ENCODE results near the gene LRPAP1.

LRPAP1 gene

DNA sequence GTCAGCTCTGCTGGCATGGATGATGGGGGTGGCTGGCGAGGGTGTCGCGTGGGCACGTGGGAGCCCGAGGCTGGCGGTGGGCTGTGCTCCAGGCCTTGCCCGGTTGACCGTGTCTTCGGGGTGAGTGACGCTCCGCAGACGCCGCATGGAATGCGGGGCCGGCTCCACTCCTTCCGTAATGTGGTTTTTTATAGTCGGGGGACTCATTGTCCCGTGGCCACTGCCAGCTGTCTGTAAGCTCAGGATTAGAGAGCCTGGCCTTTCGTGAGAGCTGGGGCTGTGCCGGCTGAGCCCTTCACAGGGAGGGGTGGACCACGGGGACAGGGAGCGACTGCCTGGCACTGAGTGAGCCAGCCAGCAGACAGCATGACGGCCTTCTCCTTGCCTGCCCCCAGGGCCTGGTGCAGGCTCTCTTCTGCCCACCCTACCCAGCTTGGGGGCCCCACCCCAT, 48.7 kb downstream of the LRPAP1 start:
- DNase-seq, result no peak

DNA sequence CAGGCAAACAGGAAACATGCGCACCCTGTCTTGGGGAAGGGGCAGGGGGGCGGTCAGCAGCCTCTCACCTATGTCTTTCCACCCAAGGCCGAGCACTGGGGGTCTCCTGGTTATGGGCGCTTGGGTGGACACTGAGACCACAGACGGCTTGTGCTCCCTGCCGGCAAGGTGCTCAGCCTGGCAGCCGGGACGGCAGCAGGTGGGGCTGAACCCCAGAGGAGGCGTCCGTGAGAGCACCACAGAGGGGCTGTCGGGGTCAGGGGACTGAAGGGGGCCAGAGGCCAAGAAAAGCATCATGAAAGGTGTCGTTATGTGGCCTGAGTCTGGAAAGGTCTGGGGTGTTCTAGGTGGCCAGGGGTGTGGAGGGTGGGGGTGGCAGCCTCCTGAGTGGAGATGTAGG, 49.5 kb downstream of the LRPAP1 start:
- no peak for DNase-seq

DNA sequence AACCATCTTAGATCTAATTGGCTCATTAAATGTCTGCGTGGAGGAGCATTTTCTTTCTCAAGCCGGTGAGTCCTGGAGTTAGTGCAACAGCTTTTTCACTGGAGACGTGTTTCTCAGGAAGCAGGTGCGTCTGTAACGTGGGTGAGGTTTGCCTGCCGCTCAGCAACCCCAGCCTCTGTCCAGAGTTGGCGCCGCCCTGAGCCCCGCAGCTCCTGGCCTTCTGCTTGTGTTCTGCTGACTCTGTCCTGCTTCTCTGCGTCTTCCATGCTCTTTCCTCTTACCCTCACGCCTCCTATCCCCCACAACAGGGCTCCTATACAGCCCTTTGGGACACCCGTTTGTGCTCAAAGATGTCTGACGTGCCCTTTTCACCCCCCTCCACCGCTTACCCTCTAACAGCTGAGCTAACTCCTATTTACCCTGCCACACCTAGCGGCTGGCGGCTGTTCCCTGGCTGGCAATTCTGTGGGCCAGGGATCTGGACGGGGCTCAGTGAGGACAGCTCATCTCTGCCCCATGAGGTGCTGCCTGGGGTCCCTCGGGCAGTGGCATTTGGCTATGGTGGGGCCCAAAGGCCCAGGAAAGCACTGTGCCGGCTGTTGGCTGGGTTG, 50.3 kb downstream of the LRPAP1 start:
- no peak for DNase-seq

DNA sequence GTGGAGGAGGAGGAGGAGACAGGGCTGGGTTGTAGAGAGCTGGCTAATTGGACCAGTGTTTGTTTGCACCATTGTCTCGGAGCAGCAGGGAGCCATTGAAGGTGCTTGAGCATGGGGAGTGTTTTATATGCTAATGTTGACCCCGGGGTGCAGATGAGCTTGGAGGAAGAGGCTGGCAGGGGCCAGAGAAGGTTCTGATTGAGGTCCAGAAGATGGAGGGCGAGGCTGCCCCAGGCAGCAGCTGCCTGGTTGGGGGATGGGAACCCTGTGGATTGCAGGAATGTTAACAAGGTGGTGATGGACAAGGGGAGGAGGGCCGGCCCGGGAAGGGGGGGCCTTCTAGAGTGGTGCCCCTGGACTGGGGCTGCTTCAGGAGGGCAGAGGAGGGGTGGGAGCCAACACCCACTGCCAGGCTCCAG, 51.1 kb downstream of the LRPAP1 start:
- no peak for DNase-seq

DNA sequence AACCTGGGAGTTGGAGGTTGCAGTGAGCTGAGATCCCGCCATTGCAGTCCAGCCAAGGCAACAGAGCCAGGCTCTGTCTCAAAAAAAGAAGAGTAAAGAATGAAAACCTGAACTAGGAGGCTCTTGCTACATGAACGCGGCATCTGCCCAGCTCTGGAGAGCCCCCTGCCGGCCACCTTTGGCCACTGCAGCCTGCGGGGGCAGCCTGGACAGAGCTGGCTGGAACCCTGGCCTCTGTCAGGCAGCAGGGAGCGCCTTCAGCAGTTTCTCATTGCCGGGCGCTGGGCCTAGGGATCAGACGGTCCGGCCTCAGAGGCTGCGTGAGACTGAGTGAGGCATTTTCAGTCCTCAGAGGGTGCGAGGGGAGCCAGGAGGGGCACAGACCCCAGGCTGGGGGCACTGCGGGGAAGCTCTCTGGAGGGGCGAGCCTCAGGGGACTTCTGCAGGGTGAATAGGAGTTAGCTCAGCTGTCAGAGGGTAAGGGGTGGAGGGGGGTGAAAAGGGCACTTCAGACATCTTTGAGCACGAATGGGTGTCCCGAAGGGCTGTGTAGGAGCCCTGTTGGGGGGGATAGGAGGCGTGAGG, 51.6 kb downstream of the LRPAP1 start:
- peak; percentile 70 for DNase-seq

DNA sequence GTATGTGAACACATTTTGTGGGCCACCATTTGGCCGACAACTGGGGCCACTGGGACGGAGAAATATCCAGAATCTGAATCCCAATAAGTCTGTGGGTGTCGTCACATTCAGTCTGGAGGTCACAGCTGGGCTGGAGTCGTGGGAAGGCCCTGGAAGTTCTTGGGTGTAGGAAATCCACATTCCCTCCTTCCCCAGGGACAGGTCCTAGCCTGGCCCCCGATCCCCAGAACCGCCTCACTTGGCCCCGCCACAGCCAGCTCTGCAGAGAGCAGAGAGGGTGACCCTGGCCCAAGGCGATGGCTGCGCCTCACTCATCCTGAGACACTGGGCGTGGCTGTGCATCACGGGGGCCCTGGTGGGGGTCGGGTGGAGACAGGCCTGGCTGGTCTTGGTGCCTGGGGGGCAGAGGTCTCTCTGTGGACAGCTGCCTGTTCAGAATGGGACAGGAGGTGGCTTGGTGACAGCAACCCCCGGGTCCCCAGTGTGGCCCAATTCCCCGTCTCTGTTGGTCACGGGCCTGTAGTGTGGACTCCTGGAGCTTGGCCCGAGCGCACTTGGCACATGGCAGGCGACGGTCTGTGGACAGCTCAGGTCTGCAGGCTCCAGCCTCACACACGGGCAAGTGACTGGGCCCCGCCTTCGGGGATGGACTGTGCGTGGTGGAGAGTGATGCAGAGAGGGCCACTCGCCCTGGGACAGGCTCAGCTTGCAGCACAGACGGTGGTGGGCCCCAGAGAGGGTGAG, 52.7 kb downstream of the LRPAP1 start:
- DNase-seq, result no peak

DNA sequence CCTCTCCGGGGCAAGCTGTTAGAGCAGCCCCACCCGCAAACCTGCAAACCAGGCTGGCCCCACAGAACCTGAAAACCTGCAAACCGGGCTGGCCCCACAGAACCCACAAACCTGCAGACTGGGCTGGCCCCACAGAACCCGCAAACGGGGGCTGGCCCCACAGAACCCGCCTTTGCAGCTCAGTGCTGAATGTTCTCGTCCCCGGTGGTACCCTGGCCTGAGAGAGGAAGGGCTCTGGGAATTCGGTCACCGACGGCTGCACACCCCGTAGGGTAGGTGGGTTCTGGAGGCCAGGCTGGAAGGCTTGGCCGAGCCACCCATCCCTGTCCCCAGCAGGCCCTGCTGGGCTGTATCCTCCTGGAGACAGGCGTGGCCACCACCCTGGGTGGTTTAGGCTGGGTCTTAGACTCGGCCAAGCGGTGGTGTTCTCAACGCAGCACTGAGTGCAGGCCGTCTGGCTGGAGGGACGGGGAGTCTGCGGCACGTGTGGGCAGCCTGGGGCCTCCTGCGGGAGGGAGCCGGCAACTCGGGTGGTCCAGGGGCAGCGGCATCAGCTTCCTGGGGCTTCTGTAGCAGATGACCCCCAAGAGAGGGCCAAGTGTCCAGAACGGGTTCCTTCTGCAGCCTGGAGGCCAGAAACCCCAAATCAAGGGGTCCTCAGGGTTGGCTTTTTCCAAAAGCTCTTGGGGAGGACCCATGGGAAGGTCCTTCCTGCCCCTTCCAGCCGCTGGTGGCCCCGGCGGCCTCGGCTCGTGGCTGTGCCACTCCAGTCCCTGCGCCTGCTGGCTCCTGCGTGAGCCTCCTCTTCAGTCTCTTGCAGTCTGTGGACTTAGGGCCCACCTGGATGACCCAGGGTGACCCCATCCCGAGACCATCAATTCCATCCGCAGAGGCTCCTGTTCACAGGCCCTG, 53.5 kb downstream of the LRPAP1 start:
- no peak for DNase-seq

DNA sequence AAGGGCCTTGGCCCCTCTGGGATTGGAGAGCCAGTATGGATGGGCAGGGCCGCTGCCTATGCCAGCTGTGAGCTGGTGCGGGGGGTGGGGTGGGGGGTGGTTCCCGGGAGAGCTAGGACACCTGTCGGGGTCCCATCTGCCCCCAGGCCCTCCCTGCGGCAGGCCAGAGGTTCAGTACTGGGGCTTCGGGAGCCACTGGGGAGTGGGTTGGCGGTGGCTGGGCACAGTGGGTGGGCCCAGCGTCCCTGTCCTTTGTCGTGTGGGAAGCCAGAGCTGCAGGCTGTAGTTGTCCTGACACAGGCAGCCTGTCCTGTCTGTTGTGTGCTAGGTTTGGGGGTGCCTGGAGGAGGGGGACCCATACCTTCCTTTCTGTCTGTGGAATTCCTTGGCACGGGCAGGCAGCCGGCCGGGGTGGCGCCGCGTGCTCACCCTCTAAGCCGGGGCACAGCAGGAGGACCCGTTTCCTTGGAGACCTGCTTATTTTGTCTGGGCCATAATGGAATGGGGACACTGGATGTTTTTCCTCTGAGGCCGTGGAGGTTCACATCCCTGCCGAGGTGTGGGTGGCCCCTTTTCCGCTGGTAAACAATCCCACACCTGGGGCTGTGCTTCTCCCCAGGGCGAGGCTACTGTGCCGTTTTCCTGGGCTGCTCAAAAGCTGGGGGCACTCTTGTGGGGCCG, 54.3 kb downstream of the LRPAP1 start:
- no peak for DNase-seq

DNA sequence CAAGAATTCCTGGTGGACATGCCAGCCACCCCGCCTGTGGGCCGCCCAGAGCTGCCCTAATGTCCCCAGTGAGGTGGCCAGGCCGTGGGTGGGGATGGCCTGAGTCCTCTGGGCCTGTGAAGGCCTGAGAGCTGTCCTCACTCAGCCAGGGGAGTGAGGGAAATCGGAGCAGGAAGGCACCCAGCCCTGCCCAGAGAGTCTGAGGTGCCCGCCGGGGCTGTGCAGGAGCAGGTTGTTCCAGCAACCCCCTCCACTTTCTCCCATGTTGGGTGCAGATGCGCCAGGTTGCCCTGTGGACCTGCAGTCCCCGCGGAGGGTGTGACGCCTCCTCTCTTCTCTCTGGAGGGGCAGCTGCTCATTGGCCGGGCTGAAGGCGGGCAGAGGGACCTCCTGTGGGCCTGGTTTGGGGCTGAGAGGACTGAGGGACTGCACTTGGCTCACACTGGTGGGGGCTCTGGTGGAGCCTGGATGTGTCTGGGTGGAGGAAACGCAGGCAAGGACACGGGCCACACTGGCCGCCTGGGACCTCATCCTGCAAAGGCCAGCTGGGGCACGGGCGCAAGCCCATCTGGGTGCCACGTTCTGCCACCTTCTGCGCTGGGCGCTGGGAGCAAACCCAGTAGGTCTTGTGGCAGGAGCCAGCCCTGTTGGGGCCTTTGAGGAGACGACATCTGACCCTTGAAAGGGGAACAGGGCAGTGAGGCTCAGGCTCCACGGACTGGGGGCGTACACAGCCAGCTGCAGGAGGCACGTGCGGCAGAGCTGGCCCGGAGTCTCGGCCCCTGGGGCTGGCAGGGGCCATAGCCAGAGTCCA, 55.1 kb downstream of the LRPAP1 start:
- no peak for DNase-seq

DNA sequence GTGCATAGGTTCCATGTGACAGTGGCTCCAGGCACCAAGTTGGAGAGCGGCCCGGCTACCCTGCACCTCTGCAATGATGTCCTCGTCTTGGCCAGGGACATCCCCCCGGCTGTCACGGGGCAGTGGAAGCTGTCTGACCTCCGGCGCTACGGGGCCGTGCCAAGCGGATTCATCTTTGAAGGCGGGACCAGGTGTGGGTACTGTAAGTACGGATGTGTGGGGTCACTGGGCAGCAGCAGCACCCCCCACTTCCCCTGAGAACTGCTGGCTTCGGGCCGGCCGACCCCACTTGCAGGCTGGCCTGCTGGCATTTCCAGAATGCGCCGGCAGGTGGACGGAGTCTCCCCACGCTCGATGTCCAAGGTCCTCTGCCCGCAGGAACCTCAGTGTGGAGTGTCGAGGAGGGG, 55.9 kb downstream of the LRPAP1 start:
- DNase-seq, result no peak

DNA sequence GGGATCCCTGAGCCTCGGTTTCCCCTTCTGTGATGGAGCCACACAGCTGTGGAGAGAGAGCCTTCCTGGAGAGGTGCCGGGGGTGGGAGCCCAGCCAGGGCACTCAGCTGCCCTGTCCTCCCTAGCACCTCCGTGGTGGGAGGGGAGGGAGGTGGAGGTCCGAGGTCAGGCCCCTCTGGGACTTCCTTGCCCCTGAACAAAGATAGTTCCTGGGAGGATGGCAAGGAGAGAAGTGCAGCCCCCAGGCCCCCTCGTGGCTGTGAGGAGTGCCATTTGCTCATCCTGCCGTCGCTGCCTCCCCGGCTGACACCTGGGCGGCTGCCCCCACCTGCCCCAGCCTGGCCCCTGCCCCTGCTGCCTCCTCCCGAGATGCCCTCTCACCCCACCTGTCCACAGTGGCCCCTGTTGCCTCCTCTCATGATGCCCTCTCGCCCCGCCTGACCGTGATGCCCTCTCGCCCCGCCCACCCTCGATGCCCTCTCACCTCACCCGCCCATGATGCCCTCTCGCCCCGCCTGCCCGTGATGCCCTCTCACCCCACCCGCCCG, 56.4 kb downstream of the LRPAP1 start:
- no peak for DNase-seq

DNA sequence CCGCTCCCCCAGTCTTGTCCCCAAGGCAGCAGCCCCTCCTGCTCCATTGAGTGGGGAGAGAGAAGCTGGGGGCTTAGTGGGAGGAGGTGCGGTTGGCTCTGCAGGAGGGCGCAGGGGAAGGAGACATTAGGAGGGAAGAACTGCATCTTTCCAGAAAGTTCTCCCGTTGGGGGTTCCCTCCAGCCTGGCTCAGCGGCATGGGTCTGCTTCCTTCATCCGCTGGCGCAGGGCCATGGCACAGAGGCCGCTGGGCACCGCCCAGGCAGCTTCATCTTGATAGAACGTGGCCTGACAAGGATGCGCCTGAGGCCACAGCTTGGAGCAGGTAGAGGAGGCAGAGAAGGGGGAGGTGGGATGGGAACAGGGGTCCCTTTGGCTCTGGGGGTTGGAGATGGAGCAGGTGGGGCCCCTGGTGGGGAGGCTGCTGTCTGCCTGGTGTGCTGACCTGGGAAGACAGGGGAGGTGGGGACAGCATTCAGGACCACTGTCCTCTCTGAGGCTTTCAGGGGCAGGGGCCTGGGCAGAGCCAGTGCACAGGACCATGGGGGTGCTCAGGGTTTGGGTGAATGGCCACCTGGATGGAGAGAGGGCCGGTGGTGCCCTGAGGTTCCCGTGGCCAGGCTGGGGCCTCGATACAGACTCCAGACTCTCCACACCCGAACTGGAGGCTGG, 57.0 kb downstream of the LRPAP1 start:
- DNase-seq, result no peak

DNA sequence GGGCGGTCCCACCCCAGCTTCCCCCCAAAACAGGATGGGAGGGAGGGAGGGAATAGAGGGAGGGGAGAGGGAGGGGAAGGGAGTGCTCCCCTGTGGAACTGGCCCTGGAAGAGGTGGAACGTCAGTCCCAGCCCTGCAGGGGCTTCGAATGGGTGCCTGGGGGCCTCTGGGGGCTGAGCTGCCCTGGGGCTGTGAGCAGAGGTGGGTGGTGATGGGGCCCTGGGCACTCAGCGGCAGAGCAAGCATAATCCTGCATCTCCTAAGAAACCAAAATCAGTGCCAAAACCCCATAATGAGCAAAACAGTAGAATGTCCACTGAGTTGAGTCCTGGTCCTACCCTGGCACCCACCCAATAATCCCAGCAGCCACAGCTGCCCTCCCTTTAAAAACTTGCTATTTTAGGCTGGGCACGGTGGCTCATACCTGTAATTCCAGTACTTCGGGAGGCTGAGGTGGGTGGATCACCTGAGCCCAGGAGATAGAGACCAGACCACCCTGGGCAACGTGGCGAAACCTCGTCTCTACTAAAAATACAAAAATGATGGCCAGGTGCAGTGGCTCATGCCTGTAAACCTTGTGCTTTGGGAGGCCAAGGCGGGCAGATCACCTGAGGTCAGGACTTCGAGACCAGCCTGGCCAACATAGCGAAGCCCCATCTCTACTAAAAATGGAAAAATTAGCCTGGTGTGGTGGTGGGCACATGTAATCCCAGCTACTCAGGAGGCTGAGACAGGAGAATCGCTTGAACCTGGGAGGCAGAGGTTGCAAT, 58.0 kb downstream of the LRPAP1 start:
- no peak for DNase-seq

DNA sequence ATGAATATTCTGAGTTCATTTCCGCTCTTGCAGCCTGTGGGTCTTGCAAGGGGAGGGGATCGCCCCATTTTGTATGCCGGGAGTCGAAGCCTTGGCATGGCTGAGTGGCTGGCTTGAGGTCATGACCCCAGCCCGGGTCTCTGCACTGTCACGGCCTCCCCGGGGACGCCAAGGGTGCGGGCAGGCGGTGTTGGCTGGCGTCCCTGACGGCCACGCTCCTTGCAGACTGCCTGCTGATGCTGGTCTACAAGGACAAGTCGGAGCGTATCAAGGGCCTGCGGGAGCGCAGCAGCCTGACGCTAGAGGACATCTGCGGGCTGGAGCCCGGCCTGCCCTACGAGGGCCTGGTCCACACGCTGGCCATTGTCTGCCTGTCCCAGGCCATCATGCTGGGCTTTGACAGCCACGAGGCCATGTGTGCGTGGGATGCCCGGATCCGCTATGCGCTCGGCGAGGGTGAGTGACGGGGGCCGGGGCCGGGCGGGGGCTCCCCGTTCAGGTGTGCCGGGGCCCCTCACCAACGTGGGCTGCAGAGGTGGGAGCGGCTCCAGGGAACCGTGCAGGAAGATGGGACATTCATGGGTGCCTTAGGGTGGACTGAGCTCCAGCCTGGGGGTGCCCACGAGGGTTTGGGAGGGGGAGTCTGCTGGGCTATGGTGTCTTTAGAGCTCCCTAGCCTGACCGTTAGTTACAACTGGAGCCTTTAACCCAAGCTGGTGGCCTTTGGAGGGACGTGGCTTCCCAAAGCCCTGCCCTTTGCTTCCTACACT, 58.9 kb downstream of the LRPAP1 start:
- DNase-seq, result no peak

DNA sequence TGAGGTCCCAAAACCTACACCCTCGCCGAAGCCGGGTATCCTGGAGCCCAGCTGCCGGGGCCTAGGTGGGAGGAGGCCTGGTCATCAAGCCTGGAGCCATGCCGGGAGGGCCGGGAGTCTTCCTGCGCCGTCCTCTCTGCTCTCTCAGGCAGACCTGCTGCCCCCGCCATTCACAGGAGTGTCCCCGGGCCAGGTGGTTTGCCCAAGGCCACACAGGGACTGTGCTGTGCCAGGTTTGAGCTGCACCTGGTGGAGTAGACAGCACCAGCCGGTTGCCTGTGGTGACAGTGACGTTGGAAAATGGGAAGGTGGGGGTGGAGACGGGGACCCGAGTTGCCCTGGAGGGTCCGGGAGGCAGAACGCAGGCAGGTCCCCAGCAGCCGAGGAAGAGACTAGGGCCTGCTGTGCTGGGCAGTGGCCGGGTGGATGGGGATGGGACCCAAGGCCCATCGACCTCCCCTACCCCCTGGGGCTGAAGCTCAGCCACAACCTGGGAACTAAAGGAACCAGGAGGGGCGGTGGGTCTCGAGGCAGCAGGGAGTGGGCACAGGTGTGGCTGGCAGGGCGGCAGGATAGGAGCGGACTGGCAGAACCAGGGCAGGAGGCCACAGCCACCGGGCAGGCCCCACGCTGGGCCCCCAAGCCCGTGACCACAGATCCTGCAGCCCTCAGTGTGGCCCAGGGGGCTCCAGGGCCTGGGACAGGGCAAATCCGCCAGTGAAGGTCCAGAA, 59.6 kb downstream of the LRPAP1 start:
- no peak for DNase-seq

DNA sequence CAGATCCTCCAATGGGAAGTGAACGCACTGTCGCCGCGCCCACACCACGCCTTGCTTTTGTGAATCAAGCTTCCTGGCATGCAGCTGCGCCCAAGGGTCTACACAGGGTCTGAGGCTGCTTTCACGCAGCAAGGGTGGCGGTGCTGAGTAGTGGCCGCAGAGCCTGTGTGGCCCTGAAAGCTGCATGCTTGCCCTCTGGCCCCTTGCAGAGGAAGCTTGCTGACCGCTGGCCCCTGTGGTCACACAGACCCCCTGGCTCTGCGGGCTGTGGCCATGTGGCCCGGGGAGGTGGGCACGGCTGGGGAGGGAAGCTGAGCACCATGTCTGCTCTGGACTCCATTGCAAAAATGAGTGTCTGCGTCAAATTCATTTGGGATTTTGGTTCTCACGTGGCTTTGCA, 60.3 kb downstream of the LRPAP1 start:
- no peak for DNase-seq

DNA sequence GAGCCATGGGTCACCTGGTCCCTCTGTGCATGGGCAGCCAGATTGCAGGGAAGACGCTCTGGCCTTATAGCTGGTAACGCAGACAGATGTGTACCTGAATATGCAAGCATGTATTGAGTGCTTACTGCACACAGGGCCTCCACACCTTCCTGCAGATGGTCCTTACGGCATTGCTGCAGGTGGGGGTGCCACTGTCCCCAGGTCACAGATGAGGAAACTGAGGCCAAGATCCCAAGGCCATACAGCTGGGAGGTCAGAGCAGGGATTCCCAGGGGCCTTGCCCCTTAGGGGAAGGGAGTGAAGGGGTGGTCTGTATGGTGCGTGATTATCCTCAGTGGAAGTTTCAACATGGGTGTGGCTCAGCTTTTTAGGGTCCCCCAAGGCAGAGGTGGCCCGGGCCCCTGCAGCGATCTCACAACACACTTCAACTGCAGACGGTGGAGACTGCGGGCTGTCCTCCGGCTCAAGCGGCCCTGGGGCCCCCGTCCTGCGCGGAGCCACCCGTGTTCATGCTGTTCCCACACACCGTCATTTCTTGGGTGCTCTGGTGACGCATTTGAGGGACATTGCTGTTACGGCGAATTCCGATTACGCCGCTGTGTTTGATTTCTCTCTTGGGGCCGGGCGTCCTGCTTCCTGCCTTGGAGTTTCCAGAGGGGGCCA, 61.0 kb downstream of the LRPAP1 start:
- DNase-seq, result no peak
